Vagina (tissue), 2 donors: Measurements from ENCODE around the gene PNPLA8.

Experiments used
- POLR2A ChIP-seq, 2 donors: fragments of 450-650 bp; IDR thresholded peaks; one replicate each; pipeline ENCODE4 v1.6.1; 2017; ENCODE audit warnings: antibody characterized with exemption in 2 of 2, mild to moderate bottlenecking in 2 of 2, moderate library complexity in 2 of 2
- POLR2AphosphoS5 ChIP-seq, 2 donors: sonication (generic); formaldehyde crosslinking; IDR thresholded peaks; one replicate each; pipeline ENCODE4 v1.9.0; 2017; ENCODE audit warnings: antibody characterized with exemption in 2 of 2, mild to moderate bottlenecking in 2 of 2, low read depth in 1 of 2; ENCODE audit not compliant: insufficient read depth in 1 of 2
- TF ChIP-seq, protein P1 (sequence below), 3 experiments: fragments of 450-650 bp in 2 of 3; fragments of 200-600 bp in 1 of 3; sonication (generic) in 1 of 3; IDR thresholded peaks; one replicate each; pipeline ENCODE4 v1.5.1; 2017 to 2019; ENCODE audit warnings: antibody characterized with exemption in 3 of 3, mild to moderate bottlenecking in 2 of 3, moderate library complexity in 2 of 3

DNA sequence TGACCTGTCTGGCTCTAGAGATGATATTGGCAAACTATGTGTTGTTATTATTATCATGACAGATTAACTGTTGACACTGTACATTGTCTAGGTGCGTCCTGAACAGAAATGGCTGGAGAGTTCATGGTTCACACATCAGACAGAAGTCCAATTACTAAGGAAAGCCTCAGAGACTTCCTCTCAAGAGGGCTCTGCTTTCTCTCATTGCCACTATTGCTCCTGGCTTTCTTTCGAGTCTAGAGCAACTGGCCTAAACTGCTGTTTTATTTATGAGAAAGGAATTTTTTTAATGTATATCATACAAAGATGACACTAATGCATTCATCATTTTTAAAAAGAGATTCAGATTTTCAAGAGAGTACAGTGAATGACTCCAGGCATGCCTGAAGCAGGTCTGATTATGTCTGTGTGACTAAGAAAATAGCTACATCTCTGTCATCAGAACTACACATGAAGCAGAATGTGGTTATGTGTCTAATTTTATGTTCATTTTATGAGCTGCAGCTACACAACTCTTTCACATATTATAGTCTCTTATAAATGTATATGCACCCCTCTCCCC lies 100.1 kb downstream of the PNPLA8 start:
- TF ChIP-seq, protein P1, sequence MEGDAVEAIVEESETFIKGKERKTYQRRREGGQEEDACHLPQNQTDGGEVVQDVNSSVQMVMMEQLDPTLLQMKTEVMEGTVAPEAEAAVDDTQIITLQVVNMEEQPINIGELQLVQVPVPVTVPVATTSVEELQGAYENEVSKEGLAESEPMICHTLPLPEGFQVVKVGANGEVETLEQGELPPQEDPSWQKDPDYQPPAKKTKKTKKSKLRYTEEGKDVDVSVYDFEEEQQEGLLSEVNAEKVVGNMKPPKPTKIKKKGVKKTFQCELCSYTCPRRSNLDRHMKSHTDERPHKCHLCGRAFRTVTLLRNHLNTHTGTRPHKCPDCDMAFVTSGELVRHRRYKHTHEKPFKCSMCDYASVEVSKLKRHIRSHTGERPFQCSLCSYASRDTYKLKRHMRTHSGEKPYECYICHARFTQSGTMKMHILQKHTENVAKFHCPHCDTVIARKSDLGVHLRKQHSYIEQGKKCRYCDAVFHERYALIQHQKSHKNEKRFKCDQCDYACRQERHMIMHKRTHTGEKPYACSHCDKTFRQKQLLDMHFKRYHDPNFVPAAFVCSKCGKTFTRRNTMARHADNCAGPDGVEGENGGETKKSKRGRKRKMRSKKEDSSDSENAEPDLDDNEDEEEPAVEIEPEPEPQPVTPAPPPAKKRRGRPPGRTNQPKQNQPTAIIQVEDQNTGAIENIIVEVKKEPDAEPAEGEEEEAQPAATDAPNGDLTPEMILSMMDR (IDR thresholded peaks at IDR 0.05), result no peak
- TF ChIP-seq POLR2A (IDR thresholded peaks at IDR 0.05) (no peak), POLR2AphosphoS5 (IDR thresholded peaks at IDR 0.05; ENCODE audit: insufficient read depth in 1 of 2, low read depth in 1 of 2) (no peak)
